Epithelial cell of esophagus (primary cell): ENCODE results near the gene UST.

ENCODE experiments used
- DNase-seq: peaks from one replicate; pipeline ENCODE4 v3.0.0; 2010; ENCODE audit warnings: low read depth
- H3K4me3 ChIP-seq: 2 replicates; pipeline ENCODE4 v1.5.1; 2011; ENCODE audit warnings: mild to moderate bottlenecking, low read length, control low read depth
- CTCF ChIP-seq: IDR thresholded peaks from 2 replicates; pipeline ENCODE4 v1.5.1; 2011; ENCODE audit warnings: low read depth, mild to moderate bottlenecking, low read length, control low read depth, inconsistent platforms; ENCODE audit not compliant: insufficient read depth; ENCODE audit errors: missing control alignments

UST gene

GRCh38 chr6:148981515-148981914 is 234.7 kb downstream of the UST start:
- no peak for TF ChIP-seq CTCF
- no peak overlapping the region for H3K4me3 ChIP-seq
- DNase-seq: no peak

GRCh38 chr6:148983101-148983761 is 236.4 kb downstream of the UST start:
- TF ChIP-seq CTCF: no peak
- no peak overlapping the region for H3K4me3 ChIP-seq
- DNase-seq: no peak

- no peak for TF ChIP-seq CTCF
- DNase-seq: no peak
- no peak overlapping the region for H3K4me3 ChIP-seq
Observed at GRCh38 chr6:148983966-148984365, 237.1 kb downstream of the UST start.

GRCh38 chr6:148984531-148985056 is 237.8 kb downstream of the UST start:
- DNase-seq: no peak
- no peak overlapping the region for H3K4me3 ChIP-seq
- no peak for TF ChIP-seq CTCF

- H3K4me3 ChIP-seq: no peak overlapping the region
- TF ChIP-seq CTCF: no peak
- no peak for DNase-seq
Observed at GRCh38 chr6:148985499-148985898, 238.7 kb downstream of the UST start.

- DNase-seq: no peak
- H3K4me3 ChIP-seq: no peak overlapping the region
- no peak for TF ChIP-seq CTCF
Observed at GRCh38 chr6:148986608-148987007, 239.8 kb downstream of the UST start.

- no peak for TF ChIP-seq CTCF
- DNase-seq: no peak
- H3K4me3 ChIP-seq: no peak overlapping the region
Observed at GRCh38 chr6:148987982-148988381, 241.2 kb downstream of the UST start.
